ENCODE data around the gene PCNP.
"Not testable (repeated sequence)": the region's sequence is repeated elsewhere in the genome, so short reads cannot be mapped to it uniquely, and the experiment has no call there.

PCNP gene

DNA sequence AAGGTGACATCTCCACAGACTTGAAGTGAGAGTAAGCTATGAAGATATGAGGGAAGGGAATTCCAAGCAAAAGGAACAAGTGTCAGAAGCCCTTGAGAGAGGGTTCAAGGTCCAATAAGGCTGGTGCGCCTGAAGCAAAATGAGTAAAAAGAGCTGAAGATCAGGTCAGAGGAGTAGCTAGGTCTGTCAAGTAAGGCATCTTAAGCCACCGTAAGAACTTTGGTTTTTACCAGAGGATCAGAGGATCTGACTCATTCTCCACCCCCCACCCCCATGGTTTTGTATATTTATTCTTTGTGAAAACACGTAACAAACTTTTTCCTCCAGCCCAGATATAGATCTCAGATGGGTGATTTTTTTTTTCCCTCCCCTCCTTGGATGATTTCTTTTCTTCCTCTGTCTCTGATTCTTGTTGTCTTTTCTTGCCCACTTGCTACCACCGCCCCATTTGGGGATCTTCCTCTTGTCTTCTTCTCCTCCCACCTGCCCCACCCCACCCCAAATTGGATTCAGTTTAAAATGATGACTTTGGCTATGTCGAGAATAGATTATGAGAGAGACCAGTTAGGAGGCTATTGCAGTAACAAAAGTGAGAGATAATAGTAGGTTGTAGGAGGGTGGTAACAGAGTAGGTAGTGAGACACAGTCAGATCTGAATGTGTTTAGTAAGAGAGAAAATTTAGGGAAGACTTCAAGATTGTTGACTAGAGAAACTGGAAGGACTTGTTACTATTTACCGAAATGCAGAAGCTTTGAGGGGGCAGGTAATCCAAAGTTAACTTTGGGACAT, 6.3 kb upstream of the PCNP start:
- no peak for DNase-seq

DNA sequence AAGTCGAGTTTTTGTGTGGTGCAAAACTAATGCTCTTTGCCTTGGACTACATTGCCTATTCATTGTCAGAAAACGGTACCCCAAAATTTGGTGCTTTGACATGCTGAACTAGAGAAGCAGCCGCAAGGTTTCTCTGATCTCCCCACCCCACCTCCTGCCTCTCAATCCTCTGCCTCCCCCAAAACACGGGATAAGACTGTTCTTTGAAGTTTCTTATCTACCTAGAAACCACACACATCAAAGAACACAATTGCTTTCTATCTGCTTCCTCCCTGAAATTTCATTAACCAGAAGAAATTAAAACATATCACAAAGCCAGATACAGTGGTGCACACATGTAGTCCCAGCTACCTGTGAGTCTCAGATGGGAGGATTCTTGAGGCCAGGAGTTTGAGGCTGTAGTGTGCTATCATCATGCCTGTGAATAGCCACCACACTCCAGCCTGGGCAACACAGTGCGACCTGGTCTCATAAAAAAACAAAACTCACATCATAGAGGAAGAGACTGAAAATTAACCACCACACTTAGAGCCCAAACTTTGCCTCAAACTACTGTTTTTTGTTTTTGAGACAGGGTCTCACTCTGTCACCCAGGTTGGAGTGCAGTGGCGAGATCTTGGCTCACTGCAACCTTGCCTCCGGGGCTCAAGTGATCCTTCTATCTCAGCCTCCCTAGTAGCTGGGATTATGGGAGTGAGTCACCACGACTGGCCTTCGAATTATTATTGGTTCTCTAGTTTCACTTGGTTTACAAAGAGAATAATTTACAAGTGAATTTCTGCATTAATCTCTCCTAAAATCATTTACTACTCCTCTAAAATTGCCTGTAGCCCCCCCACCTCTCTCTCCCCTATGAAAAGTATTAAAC, 2.7 kb upstream of the PCNP start:
- DNase-seq: no peak

DNA sequence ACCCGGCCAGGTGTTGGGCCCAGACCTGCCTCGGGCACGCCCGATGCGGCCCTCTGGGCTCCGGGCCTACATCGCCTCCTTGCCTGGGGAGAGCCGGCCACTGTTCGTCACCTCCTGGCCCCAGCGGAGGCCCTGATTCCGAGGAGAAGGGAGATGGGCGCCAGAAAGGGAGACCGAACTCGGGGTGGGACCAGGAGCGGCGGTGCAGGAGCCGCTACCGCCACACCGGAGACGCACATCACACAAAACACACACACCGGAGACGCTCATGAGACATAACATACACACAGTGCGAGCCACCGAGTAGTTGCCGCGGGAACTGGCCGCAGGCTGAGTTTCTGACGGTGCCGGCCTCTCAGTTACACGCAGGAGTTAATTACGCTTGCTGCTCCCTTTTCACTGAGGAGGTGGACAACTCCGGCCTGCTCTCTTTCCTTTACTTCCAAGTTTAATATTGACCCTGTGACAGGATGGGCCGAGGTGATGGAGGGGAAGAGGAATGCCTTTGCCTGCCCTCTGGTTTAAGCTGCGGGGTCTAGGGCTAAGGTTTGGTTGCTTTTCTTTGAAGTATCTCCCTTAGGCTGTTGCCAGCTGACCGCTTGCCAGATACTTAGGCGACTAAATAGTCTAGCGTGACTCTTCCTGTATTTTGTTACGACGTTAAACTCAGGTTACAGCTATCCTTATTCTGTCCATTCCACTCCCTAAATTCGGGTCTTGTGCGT, 570 bp downstream of the PCNP start:
- DNase-seq: peak; percentile 18 to 94 (median 89)

DNA sequence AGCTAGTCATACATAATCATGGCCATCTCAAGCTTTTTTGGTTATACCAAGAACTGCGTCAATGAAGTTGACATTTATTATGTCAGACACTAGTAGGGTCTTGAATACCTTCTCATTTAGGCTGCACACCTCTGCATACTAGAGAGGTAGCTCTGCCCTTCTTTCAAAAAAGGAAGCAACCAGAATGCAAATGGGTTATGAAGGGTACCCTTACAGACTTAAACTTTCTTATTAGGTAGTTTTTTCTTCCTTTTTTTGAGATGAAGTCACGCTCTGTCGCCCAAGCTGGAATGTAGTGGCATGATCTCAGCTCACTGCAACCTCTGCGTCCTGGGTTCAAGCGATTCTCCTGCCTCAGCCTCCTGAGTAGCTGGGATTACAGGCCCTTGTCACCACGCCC, 3.3 kb downstream of the PCNP start:
- no peak for DNase-seq

DNA sequence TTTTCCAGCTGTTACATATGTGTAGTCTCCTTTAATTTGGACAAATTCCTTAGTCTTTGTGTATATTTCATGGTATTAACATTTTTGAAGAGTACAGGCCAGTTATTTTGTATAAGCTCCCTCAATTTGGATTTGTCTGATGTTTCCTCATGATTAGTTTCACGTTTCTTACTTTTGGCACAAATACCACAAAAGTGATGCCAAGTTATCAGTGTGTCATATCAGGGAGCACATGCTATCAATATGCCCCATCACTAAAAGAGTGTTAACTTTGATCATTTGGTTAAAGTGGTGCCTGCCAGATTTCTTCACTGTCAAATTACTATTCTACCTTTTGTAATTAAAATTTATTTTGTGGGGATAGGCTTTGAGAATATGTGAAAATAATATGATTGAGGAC, 14.6 kb downstream of the PCNP start:
- DNase-seq: no peak

DNA sequence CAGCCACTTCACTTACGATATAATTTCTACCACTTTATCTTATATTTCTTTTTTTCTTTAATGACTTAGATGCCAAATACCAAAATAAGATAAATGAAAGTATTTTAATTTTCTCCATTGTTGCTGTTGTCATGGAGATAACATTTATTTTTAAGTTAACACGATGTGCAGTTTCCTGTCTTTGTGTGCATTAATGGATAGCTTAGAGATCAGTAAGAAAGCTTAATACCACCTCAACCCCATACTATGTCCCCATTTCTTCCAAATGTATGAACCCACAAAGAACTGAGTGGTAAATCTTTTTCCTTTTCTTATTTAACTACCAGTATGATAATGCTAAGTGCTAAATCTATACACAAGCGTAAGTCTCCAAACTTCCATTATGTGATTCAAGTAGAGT, 17.1 kb downstream of the PCNP start:
- DNase-seq: no peak

DNA sequence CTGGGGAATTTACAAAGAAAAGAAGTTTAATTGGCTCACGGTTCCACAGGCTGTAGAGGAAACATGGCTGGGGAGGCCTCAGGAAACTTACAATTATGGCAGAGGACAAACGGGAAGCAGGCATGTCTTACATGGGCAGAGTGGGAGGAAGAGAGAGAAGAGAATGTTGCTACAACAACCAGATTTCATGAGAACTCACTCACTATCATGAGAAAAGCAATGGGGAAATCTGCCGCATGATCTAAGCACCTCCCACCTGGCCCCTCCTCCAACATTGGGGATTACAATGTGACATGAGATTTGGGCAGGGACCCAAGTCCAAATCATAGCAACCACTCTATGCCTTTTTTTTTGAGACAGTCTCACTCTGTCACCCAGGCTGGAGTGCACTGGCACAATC, 28.8 kb downstream of the PCNP start:
- DNase-seq: no peak

DNA sequence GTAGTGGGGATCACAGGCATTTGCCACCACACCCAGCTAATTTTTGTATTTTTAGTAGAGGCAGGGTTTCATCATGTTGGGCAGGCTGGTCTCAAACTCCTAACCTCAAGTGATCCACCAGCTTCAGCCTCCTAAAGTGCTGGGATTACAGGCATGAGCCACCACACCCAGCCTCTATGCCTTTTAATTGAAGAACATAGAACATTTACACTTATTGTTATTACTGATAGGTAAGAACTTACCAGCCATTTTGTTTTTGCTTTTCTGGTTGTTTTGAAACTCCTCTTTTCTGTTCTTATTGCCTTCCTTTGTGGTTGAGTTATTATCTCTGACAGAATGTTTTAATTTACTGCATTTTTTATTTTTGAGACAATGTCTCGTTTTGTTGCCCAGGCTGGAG, 29.2 kb downstream of the PCNP start:
- no peak for DNase-seq

DNA sequence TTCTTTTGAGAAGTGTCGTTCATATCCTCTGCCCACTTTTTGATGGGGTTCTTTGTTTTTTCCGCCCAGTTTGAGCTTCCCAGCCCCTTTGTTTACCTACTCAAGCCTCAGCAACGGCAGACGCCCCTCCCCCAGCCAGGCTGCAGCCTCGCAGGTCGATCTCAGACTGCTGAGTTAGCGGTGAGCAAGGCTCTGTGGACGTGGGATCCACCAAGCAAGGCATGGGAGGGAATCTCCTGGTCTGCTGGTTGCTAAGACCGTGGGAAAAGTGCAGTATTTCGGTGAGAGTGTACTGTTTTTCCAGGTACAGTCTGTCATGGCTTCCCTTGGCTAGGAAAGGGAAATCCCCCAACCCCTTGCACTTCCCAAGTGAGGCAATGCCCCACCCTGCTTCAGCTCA, 31.4 kb downstream of the PCNP start:
- not testable (repeated sequence) for DNase-seq

DNA sequence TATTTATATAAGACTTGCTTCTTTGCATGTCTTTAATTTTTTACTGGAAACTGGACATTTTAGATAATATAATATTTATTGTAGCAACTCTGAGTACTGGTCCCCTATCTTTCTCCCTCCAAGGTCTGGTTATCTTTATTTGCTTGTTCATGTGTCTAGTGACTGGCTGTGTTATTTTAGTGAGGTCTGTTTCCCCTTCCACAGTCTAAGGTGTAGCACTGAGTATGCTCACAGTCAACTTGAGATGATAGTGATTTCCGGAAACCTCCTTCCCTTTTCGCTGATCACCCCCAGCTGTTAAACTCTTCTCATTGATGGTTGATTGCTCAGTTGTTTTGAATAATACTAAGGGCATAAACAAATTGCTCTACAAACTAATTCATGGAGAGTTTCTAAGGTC, 37.0 kb downstream of the PCNP start:
- no peak for DNase-seq

DNA sequence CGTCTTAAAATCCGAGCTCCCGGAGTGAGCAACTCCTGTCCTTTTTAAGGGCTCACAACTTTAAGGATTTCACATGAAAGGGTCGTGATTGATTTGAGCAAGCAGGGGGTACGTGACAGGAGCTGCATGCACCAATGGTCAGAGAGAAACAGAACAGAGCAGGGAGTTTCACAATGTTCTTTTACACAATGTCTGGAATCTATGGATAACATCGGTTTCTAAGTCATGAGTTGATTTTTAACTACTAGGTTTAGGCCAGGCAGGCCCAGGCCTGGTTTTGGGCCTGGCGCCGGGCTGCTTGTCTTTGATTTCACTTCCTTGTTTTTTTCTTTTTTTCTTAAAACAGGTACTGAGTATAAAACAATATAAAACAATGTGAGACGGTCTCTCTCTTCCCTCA, 39.0 kb downstream of the PCNP start:
- not testable (repeated sequence) for DNase-seq

DNA sequence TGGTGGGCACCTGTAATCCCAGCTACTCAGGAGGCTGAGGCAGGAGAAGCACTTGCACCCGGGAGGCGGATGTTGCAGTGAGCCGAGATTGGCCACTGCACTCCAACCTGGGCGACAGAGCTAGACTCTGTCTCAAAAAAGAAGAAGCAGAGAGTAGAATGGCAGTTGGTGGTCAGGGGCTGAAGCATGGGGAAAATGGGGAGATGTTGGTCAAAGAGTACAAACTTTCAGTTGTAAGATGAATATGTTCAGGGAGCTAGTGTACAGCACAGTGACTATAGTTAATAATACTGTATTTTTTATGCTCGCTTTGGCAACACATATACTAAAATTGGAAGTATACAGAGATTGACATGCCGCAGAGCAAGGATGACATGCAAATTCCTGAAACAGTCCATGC, 41.5 kb downstream of the PCNP start:
- DNase-seq: no peak

DNA sequence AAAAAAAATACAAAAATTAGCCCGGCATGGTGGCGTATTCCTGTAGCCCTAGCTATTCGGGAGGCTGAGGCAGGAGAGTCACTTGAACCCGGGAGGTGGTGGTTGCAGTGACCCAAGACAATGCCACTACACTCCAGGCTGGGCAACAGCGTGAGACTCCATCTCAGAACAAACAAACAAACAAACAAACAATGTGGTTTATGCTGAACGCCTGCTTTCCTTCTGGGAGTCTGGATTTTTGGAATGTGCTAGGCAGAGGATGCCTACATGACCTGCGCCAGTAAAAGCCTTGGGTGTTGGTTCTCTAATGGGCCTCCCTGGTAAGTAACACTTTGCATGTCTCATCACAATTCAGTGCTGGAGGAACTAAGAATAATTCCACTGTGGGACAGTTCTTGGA, 43.5 kb downstream of the PCNP start:
- DNase-seq: no peak

DNA sequence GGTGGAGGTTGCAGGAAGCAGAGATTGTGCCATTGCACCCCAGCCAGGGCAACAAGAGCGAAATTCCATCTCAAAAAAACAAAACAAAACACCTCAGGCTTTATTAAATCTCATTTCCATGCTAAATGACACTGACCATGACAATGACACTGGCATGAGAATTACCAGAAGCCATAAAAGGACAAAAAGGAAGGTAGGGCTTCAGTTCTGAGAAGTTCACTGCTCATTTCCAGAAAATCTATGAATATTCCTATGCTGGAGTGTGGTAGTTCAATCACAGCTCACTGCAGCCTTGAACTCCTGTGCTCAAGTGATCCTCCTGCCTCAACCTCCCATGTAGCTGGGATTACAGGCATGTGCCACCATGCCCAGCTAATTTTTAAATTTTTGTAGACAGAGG, 44.7 kb downstream of the PCNP start:
- no peak for DNase-seq

DNA sequence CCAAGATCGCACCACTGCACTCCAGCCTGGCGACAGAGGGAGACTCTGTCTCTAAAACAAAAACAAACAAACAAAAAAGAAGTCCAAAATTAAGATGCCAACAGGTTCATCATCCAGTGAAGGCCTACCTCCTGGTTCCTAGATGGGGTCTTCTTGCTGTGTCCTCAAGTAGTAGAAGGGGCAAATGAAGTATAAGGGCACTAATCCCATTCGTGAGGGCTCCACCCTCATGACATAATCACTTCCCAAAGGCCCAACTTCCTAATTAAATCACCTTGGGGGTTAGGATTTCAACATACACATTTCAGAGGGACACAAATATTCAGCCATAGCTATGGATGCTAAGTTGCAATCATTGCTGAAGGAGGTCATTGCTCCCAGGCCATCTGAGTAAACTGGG, 45.8 kb downstream of the PCNP start:
- DNase-seq: no peak

DNA sequence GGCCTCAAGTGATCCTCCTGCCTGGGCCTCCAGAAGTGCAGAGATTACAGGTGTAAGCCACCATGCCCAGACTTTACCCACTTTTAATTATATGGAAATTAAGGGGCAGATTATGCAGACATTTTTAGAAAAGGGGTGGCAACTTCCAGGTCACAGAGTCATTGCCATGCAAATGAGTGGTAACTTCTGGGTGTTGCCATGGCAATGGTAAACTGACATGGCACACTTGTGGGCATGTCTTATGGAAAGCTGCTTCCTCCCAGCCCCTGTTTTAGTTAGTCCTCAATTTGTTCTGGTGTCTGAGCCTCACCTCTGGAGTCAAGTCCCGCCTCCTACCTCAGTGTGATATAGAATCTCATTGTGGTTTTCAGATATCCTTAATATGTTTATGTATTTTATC, 49.7 kb downstream of the PCNP start:
- DNase-seq: no peak

DNA sequence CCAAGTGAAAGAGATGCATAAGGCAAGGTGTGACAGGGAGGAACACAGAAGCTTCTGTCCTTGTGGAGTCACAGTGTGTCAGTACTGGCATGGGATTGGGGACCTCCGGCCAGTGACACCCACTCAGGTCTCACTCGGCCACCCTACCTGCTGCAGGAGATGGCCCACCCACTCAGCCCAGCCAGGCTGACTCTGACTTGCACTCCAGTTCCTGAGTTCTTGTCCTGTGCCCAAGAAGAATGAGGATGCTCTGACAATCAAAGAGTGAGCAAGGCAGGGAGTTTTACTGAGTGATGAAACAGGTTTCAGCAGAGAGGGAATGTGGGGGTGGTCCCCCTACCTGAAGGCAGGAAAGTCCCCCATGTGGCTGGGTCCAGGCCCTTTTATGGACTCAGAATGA, 50.9 kb downstream of the PCNP start:
- no peak for DNase-seq

DNA sequence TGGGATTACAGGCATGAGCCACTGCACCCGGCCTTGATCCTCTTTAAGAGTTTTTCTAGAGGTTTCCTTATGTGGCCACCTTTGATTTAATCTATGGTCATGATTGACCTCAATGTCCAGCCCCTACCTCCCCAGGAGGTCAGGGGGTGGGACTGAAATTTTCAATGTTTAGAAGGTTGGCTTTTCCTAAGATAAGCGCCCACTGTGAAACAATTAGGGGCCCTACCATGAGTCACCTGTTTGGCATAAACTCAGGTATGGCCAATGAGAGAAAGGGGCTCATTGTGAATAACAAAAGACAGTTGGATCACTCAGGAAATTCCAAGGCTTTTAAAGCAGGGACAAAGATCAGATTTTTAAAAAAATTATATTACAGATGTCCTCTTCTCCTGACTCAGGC, 51.9 kb downstream of the PCNP start:
- DNase-seq: no peak

DNA sequence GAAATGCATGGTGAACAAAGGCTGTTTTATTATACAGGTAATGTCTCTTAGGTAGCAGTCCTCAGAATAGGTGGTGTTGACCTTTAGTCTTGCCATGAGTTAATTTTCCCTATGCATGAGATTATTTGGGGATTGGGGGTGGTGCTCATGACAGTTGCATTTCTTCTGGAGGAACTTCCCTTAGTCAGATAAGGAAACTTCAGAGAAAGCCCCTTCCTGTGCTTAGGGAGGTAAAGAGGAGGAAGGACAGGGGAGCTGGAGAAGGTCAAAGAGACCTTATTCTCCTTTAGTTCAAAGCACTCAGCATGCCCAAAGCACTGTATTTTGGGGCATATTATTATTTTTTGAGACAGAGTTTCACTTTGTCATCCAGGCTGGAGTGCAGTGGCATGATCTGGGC, 55.2 kb downstream of the PCNP start:
- no peak for DNase-seq

DNA sequence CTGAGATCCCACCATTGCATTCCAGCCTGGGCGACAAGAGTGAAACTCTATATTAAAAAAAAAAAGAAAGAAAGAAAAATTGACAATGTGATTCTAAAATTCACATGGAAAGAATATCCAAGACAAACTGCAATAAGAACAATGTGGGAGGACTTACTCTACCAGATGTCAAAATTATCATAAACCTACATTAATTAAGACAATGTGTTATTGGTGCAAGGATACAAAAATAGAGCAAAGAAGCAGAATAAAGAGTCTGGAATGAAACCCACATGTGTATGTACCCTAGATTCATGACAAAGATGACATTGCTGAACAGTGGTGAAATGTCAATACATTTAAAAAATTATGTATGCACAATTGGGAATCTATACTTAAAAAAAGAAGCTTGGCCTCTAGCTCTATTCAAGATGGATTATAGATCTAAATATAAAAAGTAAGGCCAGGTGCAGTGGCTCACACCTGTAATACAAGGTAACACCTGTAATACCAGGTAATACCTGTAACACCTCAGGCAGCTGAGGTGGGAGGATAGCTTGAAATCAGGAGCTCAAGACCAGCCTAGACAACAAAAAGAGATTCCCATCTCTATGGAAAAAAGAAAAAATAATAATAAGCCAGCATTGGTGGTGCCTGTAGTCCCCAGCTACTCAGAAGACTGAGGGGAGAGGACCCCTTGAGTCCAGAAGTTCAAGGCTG, 57.3 kb downstream of the PCNP start:
- DNase-seq: no peak

DNA sequence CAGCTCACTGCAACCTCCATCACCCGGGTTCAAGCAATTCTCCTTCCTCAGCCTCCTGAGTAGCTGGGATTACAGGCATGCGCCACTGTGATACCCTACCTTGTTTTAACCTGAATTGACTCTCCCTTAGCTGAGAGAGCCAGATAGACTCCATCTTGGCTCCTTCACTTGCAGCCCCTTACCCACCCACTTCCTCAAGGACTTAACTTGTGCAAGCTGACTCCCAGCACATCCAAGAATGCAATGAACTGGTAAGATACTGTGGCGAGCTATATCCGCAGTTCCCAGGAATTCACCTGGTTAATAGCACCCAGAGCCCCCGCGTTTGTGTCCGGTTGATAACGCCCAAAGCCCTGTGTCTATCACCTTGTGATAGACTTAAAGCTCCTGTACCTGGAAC, 58.0 kb downstream of the PCNP start:
- not testable (repeated sequence) for DNase-seq

DNA sequence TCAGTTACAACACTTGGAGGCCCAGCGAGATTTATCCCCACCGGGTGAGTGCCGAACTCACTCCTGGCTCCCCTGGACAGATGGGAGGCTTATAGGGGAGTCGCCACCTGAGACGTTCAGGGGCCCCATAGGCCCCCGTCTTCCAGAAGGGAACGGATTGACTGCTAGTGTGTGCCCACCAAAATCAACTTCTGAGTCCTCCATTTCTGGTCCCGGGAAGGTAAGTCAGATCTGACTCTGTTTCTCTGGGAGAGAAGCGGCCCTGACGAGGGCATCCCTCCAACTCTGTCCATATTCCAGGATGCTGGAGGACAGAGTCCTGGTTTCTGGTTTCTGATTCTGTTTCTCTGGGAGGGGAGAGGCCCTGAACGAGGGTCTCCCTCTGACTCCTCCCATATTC, 58.6 kb downstream of the PCNP start:
- no peak for DNase-seq

DNA sequence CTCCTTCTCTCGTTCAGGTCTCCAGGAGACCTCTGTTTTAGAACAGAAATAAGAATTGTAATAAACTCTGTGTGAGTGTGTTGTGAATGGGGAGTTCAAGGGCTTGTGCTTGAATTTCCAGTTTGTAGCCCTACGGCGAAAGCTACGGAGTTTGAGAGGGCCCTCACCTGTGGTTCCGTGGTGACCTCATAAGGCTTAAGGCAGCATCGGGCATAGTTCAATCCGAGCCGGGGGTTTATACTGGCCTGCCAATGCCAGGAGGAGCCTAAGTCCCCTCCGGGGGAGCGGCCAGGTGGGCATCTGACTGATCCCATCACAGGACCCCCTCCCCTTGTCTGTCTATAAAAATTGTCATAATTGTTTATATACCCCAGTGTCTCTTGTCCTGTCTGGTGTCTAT, 59.2 kb downstream of the PCNP start:
- no peak for DNase-seq
